Uterus (tissue), 4 donors: ENCODE data around the gene LYRM9. TPM values are rescaled to one million over a fixed set of nuclear protein-coding genes. Genes with fewer than 3 reads are reported as not detected.

ENCODE experiments used
- DNase-seq, 2 donors: peaks; one replicate each; pipeline ENCODE4 v3.0.0-alpha.2; 2019 to 2020
- H3K27ac ChIP-seq, 2 donors: fragments of 200-600 bp; sonication (generic); 1 replicate in 1 of 2; 2 replicates in 1 of 2; pipeline ENCODE4 v1.5.1; 2016 to 2018
- H3K27me3 ChIP-seq, 2 donors: fragments of 200-600 bp; sonication (generic); one replicate each; pipeline ENCODE4 v1.5.1; 2018 to 2019; ENCODE audit warnings: control low read depth in 1 of 2
- H3K36me3 ChIP-seq, 2 donors: fragments of 200-600 bp; sonication (generic); one replicate each; pipeline ENCODE4 v1.5.1; 2019; ENCODE audit warnings: control low read depth in 1 of 2
- H3K4me1 ChIP-seq, 2 donors: fragments of 200-600 bp; sonication (generic); one replicate each; pipeline ENCODE4 v1.5.1; 2018 to 2019; ENCODE audit warnings: control low read depth in 1 of 2
- H3K4me3 ChIP-seq, 2 donors: fragments of 200-600 bp; sonication (generic); 1 replicate in 1 of 2; 2 replicates in 1 of 2; pipeline ENCODE4 v1.5.1; 2018 to 2019; ENCODE audit warnings: mild to moderate bottlenecking in 1 of 2
- H3K9me3 ChIP-seq, 2 donors: fragments of 200-600 bp; sonication (generic); one replicate each; pipeline ENCODE4 v1.5.1; 2019; ENCODE audit warnings: control low read depth in 1 of 2
- CTCF ChIP-seq, 4 experiments: fragments of 200-600 bp in 2 of 4; fragments of 450-650 bp in 2 of 4; sonication (generic) in 2 of 4; IDR thresholded peaks; one replicate each; pipeline ENCODE4 v1.5.1; 2016 to 2019; ENCODE audit warnings: antibody characterized with exemption in 4 of 4, mild to moderate bottlenecking in 2 of 4, moderate library complexity in 1 of 4
- POLR2A ChIP-seq, 2 donors: fragments of 450-650 bp; IDR thresholded peaks; one replicate each; pipeline ENCODE4 v1.6.1; 2016; ENCODE audit warnings: antibody characterized with exemption in 2 of 2, mild to moderate bottlenecking in 1 of 2, moderate library complexity in 1 of 2
- intact Hi-C: fragments of 100-400 bp; cut with DNase I; formaldehyde crosslinking; loops from one replicate; pipeline ENCODE4 v1.15.1; 2023; ENCODE audit warnings: low total_unique reads
- total RNA-seq, 4 donors: library from RNA; depleted of rRNA in 3 of 4; stranded (reverse); fragments of >200 nt in 3 of 4; gene quantifications; one replicate each; pipeline versions ENCODE4 v1.1.0 to v1.2.4, GENCODE V29; 2014 to 2023
- donor health status: DM: yes; HTN: yes; CAD: no.

Gene LYRM9
- total RNA-seq, 4 donors from 2014 or later = 3.3 to 31.4 (median 25.6) TPM

- H3K4me1 ChIP-seq = no peaks in the 10 kb centered on the region
- no peak for DNase-seq
- H3K4me3 ChIP-seq = no peak overlapping the region
- intact Hi-C loops = loop anchor here (10.0 kb wide), 1 partner anchor 69 kb away; the partner anchor contains the start of gene NOS2
- TF ChIP-seq CTCF (IDR thresholded peaks at IDR 0.05) (no peak), POLR2A (IDR thresholded peaks at IDR 0.05) (no peak)
- no peak overlapping the region for H3K27ac ChIP-seq
- no peaks in the 10 kb centered on the region for H3K36me3 ChIP-seq
- no peaks in the 10 kb centered on the region for H3K9me3 ChIP-seq
- no peaks in the 10 kb centered on the region for H3K27me3 ChIP-seq
These were observed 19.4 kb downstream of the LYRM9 start for GRCh38 chr17:27873746-27874145.

DNA sequence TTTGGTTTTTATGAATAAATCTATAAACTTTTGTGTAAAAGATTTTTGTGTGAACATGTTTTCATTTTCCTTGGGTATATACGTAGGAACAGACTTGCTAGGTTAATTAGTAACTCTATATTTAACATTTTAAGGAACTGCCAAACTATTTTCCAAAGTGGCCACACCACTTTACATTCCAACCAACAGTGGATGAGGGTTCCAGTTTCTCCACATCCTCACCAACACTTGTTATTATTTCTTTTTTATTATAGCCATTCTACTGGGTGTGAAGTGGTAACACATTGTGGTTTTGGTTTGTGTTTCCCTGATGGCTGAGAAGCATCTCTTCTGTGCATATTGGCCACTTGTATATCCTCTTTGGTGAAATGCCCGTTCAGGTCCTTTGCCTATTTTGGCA, 20.0 kb downstream of the LYRM9 start:
- Histone ChIP-seq H3K9me3 (no peaks in the 10 kb centered on the region), H3K4me3 (no peak overlapping the region), H3K36me3 (no peaks in the 10 kb centered on the region), H3K27me3 (no peaks in the 10 kb centered on the region), H3K4me1 (no peaks in the 10 kb centered on the region), H3K27ac (no peak overlapping the region)
- DNase-seq = no peak
- intact Hi-C loops = loop anchor here (10.0 kb wide), 1 partner anchor 68 kb away; the partner anchor contains the start of gene NOS2
- no peak for TF ChIP-seq CTCF (IDR thresholded peaks at IDR 0.05)
- TF ChIP-seq POLR2A (IDR thresholded peaks at IDR 0.05) = no peak

GRCh38 chr17:27872776-27873175, 20.4 kb downstream of the LYRM9 start:
- intact Hi-C loops = loop anchor here (10.0 kb wide), 1 partner anchor 68 kb away; the partner anchor contains the start of gene NOS2
- TF ChIP-seq CTCF (IDR thresholded peaks at IDR 0.05) (no peak), POLR2A (IDR thresholded peaks at IDR 0.05) (no peak)
- no peaks in the 10 kb centered on the region for H3K9me3 ChIP-seq
- H3K36me3 ChIP-seq = no peaks in the 10 kb centered on the region
- H3K27ac ChIP-seq = no peak overlapping the region
- DNase-seq = no peak
- H3K4me1 ChIP-seq = no peaks in the 10 kb centered on the region
- H3K4me3 ChIP-seq = no peak overlapping the region
- no peaks in the 10 kb centered on the region for H3K27me3 ChIP-seq

DNA sequence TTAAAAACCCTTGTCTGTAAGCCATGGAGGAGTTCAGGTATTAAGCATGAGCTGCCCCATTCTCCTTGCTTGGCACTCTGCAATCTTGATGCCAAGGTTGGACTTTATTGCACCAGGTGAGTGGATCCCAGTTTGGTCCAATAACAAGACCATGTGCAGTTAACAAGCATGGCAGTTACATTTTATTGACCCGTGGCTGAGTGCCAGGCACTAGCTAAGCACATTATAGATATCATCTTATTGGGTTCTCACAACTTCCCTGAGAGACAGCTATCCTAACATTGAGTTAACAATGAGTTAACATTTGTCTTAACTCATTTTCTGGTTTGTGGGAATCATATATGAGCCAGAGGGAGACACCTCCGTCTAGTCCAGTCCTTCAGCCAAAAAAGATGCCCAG, 21.8 kb downstream of the LYRM9 start:
- H3K9me3 ChIP-seq = no peaks in the 10 kb centered on the region
- TF ChIP-seq CTCF (IDR thresholded peaks at IDR 0.05) (no peak), POLR2A (IDR thresholded peaks at IDR 0.05) (no peak)
- intact Hi-C loops = loop anchor here (10.0 kb wide), 1 partner anchor 67 kb away; the partner anchor contains the start of gene NOS2

DNA sequence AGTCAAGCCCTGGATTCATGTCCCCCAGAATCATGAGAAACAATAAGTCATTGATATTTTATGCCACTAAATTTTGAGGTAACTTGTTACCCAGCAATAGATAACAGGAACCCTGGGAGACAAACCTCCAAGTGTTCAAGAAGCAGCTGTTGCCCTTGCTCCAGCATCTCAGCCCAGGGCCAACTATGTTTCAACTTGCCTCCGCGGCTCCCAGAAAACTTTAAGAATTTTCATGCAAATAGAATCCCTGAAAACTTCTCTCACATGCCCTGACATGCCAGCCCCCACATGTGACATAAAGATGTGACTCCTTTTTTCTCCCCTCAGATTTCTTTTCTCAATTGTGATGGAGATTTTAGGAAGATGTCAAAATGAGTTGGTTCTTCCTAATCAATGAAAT, 22.8 kb downstream of the LYRM9 start:
- no peaks in the 10 kb centered on the region for H3K4me1 ChIP-seq
- intact Hi-C loops = loop anchor here (10.0 kb wide), 1 partner anchor 66 kb away; the partner anchor contains the start of gene NOS2
- no peaks in the 10 kb centered on the region for H3K36me3 ChIP-seq
- H3K9me3 ChIP-seq = no peaks in the 10 kb centered on the region
- no peak overlapping the region for H3K27ac ChIP-seq
- TF ChIP-seq CTCF (IDR thresholded peaks at IDR 0.05) = no peak
- no peak for TF ChIP-seq POLR2A (IDR thresholded peaks at IDR 0.05)
- DNase-seq = no peak
- no peaks in the 10 kb centered on the region for H3K27me3 ChIP-seq
- no peak overlapping the region for H3K4me3 ChIP-seq

More for the DNA sequence above, 21.8 kb downstream of the LYRM9 start:
- Histone ChIP-seq H3K4me3 (no peak overlapping the region), H3K36me3 (no peaks in the 10 kb centered on the region), H3K27me3 (no peaks in the 10 kb centered on the region), H3K27ac (no peak overlapping the region), H3K4me1 (no peaks in the 10 kb centered on the region)
- DNase-seq = no peak
